ENCODE data around the gene ZHX3.

GRCh38 chr20:41218466-41218865 lies 99.1 kb downstream of the ZHX3 start:
- no peak for TF ChIP-seq CTCF (IDR thresholded peaks at IDR 0.05)
- TF ChIP-seq POLR2AphosphoS5 (IDR thresholded peaks at IDR 0.05), result no peak
